GM12878 (cell line): ENCODE measurements around the gene SCN3B.

Experiments
- MXI1 ChIP-seq: fragments of 150-350 bp; IDR thresholded peaks from 2 replicates; pipeline ENCODE4 v1.6.1; 2011; ENCODE audit warnings: low read depth, mild to moderate bottlenecking, inconsistent platforms, low read length, improper control_type of control experiment
- NR2C2 ChIP-seq: IDR thresholded peaks from 2 replicates; pipeline ENCODE4 v1.6.1; 2011; ENCODE audit warnings: borderline replicate concordance, low read depth; ENCODE audit not compliant: control insufficient read depth, insufficient read length
- NR2F1 ChIP-seq: fragments of 450-650 bp; conservative IDR thresholded peaks from 2 replicates; pipeline ENCODE4 v1.6.1; 2017; ENCODE audit warnings: mild to moderate bottlenecking
- PAX5 ChIP-seq: IDR thresholded peaks from 2 replicates; pipeline ENCODE4 v1.6.1; 2011; ENCODE audit warnings: low read depth, low read length, borderline replicate concordance
- PAX8 ChIP-seq: fragments of 450-650 bp; IDR thresholded peaks from 2 replicates; pipeline ENCODE4 v1.6.1; 2017; ENCODE audit warnings: mild to moderate bottlenecking, moderate library complexity
- POLR2A ChIP-seq: IDR thresholded peaks from 2 replicates; pipeline ENCODE4 v1.6.1; 2011; ENCODE audit warnings: low read depth, mild to moderate bottlenecking, low read length
- POLR2AphosphoS2 ChIP-seq: IDR thresholded peaks from 2 replicates; pipeline ENCODE4 v1.6.1; 2011; ENCODE audit warnings: low read depth, mild to moderate bottlenecking, low read length, improper control_type of control experiment, moderate library complexity
- SREBF2 ChIP-seq: IDR thresholded peaks from 2 replicates; pipeline ENCODE4 v1.6.1; 2012; ENCODE audit warnings: mild to moderate bottlenecking, low read length
- TF ChIP-seq, protein P1 (sequence below), 3 experiments: IDR thresholded peaks in 2 of 3; conservative IDR thresholded peaks in 1 of 3; 2 replicates each; pipeline ENCODE4 v1.5.1; 2011; ENCODE audit warnings: low read depth in 3 of 3, low read length in 3 of 3, mild to moderate bottlenecking in 3 of 3, control low read depth in 2 of 3, moderate library complexity in 2 of 3, inconsistent platforms in 1 of 3, mixed read lengths in 1 of 3; ENCODE audit not compliant: control insufficient read depth in 2 of 3, insufficient read depth in 1 of 3; ENCODE audit errors: extremely low read depth in 1 of 3

DNA sequence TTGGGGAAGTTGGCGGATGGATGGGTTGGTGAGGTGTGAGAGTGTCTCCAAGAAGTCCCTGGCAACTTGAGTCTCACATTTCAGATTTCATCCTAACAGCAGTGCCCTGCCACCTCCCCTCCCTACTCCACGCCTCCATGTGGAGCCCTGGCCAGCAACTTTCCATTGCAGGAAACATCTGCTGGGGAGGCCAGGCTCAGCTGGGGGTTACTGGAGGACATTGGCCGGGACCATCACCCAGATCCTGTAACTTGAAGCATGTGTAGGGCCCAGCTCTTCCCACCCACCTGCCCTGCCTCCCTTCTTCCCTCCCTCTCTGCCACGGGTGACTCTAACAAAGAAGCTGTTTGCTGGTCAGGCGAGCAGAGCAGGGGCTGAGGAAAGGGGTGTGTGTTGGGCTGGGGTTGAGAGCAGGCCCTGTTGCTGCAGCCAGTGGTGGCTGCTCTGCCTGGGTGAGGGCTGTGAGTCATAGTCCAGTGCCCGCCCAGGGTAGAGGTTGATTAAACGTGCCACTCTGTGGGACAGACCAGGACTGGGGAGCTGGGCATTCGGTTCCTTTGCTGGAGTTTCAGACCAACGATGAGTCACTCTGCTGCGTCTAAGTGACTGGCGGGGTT lies 64.0 kb downstream of the SCN3B start:
- TF ChIP-seq PAX5 (no peak), MXI1 (no peak), PAX8 (no peak), NR2F1 (no peak), SREBF2 (no peak), NR2C2 (no peak), POLR2A (no peak), POLR2AphosphoS2 (no peak)
- TF ChIP-seq, protein P1, sequence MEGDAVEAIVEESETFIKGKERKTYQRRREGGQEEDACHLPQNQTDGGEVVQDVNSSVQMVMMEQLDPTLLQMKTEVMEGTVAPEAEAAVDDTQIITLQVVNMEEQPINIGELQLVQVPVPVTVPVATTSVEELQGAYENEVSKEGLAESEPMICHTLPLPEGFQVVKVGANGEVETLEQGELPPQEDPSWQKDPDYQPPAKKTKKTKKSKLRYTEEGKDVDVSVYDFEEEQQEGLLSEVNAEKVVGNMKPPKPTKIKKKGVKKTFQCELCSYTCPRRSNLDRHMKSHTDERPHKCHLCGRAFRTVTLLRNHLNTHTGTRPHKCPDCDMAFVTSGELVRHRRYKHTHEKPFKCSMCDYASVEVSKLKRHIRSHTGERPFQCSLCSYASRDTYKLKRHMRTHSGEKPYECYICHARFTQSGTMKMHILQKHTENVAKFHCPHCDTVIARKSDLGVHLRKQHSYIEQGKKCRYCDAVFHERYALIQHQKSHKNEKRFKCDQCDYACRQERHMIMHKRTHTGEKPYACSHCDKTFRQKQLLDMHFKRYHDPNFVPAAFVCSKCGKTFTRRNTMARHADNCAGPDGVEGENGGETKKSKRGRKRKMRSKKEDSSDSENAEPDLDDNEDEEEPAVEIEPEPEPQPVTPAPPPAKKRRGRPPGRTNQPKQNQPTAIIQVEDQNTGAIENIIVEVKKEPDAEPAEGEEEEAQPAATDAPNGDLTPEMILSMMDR (IDR thresholded peaks at IDR 0.05 in 2 of 3, conservative IDR thresholded peaks at IDR 0.05 in 1 of 3; ENCODE audit: control insufficient read depth in 2 of 3, extremely low read depth in 1 of 3, insufficient read depth in 1 of 3, low read depth in 3 of 3, low read length in 3 of 3): no peak
